Stimulated activated CD4-positive, alpha-beta T cell treated with anti-CD3 and anti-CD28 coated beads, Interleukin-2, amount 100 ng/mL, for 24 hours (primary cell): Measurements from ENCODE around the gene OAT.
A peak's percentile ranks its signal among the peaks of the same experiment; 100 is the strongest.

Experiments
- DNase-seq, 2 donors: peaks; one replicate each; pipeline ENCODE4 v3.0.0-alpha.2; 2020

OAT gene

DNA sequence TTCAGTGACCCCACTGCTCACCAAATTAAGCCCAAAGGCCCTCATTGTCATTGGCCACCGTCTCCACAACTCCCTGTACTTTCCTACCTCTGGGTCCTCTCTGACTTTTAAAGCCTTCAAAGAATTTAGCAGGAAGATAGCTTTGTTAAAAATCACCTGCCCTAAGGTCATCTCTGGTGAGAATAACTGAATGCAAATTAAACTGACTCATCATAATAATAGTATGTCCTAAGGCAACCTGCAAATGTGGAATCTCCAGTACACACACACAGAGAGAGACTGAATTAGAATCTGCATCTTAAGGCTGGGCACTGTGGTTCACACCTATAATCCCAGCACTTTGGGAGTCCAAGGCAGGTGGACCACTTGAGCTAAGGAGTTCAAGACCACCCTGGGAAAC is 24.1 kb downstream of the OAT start:
- no peak for DNase-seq

DNA sequence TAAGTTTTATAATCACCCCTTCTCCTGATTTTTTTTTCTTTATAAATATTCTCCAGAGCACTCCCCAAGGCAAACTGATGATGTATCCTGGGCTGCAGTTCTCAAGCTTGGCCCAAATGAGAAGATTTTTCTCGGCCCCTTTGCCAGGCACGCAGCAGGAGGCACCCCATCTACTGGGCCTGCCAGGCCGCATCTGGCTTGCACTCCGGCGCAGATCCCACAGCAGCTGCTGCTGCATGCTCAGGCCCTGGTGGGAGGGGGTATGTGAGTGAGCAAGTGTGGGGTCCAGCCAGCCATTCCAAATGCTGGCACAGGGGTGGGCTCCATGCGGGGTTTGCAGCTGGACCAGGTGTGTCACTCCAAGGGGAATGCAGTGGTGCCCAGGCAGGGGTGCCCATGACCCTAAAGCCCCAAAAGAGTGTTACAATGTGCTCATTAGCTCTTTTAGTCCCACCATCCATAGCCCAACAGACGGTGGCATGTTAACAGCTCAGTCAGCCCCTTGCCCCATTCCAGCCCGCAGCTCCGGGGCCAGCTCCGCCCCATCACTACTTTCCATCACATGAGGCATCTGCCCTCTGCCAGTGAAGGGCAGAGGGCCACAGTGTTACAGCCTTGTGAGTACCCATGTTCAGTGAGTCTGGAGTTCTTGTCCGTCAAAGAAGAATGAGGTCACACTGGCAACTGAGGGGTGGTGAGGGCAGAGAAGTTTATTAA is 25.9 kb downstream of the OAT start:
- no peak for DNase-seq

DNA sequence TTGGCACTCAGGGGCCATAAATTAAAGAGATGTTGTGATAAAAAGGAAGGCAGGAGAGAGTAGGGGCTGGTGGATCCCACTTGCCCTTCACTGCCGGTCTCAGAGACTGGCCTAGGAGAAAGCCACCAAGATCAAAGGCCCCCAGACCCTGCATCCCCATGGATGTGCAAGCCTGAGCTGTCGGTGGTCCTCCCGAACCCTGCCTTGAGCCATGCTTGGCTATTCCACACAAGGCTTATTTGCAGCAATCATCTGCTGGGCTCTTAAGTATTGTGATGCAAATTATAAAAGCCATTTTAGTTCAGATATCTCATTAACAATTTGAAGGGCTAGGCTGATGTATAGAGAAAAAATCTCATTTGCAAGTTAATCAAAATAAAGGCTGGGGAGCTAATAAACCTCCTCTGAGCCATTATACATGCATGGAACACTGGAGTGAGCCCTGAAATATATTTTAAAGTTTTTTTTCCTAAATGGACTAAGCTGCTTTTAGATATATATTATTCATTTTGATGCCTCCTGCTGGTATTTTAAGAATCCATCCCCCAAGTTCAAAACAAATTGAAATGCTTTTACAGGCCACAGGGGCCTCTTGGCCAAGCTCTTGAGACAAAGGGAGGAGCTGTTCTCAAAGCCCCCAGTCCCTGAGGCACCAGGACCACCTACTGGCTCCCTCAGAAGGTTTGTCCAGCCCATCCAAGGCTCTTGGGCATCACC is 28.1 kb downstream of the OAT start:
- no peak for DNase-seq

DNA sequence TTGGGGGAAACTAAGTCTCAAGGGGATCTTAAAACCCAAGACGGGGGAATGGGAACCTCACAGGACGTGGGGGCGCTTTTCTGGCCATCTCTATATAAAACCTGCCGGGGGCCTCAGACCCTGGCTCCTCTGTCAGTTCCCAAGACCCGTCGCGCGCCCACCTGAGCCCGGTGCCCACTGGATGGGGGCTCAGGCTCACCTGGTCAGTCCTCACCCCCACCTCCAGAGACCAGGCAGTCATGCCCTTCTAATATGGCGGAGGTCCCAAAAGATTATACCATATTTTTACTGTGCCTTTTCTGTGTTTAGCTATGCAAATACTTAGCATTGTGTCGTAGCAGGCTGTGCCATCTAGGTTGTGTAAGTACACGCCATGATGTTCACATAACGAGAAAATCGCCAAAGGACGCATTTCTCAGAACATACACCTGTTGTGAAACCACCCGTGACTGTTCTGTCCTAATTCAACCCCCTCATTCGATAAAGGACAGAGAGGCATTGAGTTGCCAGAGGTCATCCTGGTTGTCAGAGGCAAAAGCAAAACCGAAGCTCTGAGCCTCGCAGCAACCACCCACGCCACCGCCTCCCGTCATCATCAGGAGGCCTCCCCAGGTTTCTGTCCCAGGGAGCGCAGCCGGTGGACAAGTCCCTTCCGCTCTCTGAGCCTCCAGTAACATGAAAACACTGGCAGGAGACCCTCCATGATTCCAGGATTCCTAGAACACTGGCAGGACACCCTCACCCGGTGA is 28.9 kb downstream of the OAT start:
- no peak for DNase-seq

DNA sequence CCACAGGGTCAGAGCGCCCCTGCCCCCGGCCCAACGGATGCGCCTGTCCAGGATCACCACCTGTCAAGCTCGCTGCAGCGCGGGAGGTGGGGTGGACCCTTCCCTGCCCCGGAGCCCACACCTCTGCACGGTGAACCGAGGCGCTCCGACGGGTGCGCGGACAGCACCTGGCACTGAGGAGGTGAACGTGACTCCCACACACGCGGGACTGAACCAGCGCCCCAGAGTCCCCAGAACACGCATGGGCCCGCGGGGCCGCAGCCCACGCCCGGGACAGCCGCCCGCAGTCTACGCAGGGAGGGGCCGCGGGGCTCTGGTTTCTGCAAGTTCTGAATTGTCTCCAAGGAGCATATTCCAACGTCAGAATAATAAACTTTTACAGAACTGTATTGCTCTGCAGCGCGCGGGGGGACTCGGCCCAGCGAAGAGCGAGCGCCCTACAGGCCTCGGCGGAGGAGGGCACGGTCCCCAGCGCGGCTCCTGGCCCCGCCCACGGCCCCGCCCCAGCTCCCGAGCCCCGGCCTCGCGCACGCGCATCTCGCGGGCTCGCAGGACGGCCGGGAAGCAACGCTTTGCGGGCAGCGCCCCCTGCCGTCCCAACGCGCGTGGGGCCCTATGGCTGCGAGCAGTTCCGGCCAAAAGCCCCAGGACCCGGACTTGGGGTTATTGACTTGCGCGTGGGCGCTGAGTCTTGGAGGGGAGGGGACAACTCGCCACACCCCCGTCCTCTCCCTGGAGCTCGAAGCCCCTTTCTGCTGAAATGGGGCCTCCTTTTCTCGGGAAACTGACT is 29.7 kb downstream of the OAT start:
- DNase-seq = peak; percentile 95 to 96

DNA sequence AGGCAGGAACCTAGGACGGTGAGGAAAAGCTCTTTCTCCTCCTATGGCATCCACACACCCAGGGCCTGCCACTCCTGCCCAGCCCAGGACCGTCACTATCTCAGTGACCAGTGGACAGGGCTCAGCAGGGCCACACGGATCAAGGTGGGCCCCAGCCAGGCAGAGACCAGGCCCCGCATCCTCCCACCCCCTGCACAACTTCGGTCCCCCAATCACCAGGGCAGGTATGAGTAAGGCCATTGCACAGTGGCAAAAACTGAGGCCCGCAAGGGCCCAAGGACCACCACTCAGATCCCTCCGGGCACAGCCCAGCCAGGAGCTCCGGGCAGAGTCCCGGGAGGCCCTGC is 30.3 kb downstream of the OAT start:
- DNase-seq = no peak

DNA sequence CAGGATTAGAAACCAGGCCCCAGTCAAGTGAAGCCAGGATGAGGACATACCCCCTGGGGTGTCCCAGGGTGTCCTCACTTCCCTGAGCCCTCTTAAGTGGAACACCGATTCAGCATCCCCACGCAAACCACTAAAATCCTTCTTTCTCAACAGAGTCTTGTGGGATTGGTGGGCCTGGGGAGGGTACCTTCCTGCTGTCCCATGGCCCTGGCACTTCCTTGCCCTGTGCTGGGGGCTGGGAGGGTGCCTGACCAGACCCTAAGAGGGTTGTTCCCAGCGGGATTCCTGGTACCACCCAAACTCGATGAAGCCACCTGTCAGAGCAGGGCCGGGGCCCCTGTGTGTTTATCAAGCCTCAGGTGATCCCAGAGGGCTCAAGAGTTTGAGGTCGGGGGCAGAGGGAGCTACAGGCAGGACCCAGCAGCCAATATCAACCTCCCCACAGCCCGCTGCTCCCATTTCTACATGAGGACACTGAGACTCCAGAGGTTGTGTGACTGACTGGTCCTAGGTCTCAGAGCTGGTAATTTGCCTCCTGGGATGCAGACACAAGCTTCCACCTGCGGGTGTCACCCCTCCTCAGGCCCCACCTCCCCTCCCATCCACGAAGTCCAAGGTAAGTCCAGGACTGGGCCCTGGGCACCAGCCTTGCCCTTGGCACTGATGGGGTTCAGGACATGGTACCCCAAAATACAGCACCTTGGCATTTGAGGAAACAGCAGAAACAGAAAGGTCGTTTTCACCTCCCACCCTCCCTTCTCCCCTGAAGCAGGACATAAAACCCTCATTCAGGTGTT is 31.4 kb downstream of the OAT start:
- DNase-seq = no peak

DNA sequence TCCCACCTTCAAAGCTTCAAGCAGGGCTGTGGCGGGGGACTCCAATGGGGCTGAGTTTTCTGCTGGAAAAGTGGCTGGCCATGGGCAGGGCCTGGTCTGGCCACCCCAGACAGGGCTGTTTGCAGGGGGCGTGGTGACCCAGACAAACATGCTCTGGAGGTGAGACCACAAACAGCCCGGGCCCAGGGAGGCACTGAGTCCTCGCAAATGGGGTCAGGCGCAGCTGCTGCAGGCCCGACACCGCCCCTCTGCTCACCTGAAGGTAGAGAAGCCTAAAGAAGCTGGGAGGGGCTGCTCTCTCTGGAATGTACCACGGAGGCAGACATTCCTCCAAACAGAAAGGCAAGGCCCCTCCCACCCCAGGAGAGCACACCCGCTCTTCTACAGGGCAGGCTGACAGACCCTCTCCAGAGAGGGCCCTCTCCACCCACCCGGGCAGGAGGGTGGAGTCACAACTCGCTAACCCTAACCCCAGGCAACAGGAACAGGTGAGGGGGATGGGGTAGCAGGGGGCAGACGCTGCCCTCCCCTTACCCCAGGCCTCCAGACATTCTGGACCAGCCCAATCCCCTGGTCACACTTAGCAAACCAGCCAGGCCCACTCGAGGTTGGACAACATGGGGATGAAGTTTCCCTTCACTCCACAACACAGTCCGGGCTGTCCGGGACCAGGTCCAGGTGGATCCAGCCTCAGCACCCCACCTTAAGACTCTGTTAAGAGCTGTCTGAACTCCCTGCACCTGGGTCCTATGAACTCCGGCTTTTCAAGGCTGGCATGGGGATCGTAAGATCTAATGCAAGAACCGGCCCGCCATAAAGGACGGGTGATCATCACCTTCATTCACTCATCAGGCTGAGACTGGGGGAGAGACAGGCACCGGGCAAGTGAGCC is 32.3 kb downstream of the OAT start:
- DNase-seq = no peak

DNA sequence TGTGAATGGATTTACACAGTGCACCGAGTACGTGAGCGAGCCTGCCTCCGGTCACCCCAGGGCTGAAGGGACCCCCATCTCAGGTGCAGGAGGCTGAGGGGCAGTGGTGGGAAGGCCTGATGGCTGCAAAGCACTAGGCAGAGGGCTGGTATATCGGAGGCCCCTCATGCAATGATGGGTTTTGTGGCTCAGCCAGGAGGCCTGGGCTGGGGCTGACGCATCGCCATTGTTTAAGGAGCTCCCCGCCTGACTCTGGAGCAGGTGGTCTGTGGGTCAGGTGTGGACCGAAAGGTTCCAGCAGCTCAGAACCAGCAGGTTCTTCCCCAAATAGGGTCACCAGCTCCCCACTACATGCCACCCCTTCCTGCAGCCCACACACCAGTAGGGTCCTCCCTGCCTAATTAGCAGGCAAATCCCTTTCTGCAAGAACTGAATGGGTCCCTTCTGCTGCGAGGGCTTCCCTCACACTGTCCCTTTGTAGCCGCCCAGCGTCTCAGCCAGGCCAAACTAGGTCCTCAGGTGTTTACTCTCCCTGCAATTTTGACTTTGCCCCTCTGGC is 33.0 kb downstream of the OAT start:
- DNase-seq = no peak

DNA sequence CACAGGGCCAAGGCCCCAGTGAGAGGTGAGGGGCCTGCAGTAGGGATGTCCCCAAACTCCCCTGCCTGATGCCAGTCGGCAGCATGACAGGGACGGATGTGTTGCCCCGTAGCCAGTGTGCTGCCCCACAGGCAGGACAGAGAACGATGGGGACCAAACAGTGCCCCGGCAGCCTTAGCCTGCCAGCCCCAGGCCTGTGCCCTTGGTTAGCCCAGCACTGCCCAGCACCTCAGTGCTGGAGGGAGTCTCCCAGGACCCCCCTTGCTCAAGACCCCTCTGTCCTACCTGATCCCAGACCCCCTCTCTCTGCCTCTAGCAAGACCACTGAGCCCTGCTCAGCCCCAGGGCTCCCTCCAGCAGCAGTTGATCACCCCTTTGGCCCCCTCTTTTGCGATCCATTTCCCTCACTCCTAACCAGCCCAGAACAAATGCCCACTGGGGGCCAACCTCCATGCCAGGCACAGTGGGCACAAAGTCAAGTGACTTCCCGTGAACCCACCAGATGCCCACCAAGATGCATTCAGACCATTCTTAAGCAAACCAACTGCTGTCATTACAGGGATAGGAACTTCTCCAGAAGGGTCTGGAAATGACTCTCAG is 34.0 kb downstream of the OAT start:
- no peak for DNase-seq

DNA sequence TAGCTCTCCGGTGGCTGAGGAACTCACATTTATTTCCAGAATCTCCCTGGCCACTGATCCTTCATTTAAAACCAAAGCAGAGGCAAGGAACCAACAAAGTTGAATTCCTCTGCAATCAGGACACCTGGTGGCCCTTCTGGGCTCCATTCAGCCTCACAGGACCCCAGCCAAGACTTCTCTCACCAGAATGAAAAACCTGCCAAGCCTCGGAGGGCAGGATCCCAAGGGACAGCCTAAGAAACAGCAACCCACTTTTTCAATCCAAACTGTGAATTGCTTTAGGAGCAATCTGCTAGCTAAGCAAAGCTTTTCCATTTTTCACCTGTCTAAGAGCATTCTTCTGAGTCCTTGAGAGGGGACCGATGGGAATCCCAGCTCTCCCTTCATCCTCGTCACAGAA is 34.6 kb downstream of the OAT start:
- DNase-seq = no peak

DNA sequence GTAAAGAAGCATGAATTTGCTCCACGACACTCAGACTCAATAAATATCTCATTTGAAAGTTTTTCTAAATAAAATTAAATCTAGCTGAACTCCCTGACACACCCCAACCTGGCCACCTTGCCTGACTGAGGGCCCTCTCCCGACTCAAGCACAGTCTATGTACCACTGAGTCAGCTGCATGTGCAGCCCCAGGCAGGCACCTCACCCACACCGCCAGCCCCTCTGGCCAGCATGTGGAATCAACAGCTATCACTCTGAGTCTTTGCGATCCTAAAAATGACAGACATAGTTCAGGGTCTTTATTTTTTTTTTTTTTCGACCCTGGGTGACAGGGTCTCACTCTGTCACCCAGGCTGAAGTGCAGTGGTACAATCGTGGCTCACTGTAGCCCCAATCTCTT is 35.2 kb downstream of the OAT start:
- no peak for DNase-seq

DNA sequence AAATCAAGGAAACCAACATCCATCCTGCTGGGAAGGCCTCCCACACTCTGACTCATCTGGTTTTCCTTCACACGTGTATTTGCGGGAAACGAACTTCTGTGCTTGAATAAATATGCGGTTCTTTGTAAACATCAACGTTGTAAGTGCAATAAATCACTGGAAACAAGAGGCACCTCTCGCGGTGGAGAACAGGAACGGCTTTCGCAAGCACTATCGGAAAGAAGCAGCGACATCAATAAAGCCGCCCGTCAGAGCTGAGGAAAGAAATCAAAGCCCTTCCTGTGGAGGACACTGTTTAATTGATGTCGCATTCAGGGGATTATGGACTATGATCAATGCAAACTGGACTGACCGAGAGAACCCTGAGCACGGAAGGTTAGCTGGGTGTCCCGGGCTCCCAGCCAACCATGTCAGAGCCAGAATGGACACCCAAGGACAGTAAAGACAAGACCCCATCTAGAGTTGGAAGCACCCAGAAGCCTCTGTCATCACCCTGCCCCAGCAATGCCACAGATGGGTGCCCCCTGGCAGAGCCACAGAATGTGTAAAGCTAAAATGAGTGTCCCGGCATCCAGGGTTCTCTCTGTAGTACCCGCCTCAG is 37.6 kb downstream of the OAT start:
- no peak for DNase-seq

DNA sequence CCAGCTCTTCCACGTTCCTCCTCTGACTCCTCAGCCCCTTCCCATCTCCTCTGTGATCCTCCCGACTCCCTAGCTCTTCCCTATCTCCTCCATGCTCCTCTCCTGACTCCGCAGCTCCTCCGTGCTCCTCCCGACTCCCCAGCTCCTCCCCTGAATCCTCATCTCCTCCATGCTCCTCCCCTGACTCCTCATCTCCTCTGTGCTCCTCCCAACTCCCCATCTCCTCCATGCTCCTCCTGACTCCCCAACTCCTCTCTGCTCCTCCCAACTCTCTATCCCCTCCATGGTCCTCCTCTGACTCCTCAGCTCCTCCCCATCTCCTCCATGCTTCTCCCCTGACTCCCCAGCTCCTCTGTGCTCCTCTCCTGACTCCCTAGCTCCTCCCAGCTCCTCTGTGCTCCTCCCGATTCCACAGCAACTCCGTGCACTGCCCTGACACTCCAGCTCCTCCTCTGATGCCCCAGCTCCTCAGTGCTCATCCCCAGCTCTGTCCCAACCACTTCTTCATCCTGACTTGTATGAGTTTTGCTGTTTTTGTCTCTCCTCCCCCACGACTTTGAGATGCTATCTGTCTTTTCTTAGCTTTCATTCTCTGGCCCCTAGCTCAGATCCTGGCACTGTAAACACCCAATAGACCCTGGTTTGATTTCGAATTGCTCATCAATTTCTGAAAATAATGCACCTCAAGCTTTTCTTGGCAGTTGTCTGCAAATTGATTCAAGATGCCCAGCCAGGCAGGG is 38.3 kb downstream of the OAT start:
- no peak for DNase-seq

DNA sequence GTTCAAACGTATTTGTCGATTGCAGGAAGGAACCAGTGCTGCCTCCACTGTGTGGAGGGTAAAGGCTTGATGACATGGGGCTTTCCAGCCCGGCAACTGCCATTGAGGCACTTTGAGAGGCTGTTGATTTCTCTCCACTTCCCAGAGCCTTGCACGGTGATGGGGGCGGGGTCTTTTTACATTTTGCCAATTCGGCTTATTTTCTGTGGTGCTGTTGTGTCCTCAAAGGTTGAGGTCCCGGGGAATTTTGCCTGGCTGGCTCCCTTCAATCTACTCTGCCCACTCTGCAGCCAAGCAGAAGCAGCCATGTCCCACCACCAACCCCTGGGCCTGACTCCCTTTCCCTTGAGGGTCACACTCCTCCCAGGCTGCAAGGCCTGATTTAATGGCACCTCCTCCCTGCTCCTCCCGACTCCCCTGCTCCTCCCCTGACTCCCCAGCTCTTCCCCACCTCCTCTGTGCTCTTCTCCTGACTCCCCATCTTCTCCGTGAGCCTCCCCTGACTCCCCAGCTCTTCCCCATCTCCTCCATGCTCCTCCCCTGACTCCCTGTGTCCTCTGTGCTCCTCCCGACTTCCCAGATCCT is 39.0 kb downstream of the OAT start:
- DNase-seq = no peak

DNA sequence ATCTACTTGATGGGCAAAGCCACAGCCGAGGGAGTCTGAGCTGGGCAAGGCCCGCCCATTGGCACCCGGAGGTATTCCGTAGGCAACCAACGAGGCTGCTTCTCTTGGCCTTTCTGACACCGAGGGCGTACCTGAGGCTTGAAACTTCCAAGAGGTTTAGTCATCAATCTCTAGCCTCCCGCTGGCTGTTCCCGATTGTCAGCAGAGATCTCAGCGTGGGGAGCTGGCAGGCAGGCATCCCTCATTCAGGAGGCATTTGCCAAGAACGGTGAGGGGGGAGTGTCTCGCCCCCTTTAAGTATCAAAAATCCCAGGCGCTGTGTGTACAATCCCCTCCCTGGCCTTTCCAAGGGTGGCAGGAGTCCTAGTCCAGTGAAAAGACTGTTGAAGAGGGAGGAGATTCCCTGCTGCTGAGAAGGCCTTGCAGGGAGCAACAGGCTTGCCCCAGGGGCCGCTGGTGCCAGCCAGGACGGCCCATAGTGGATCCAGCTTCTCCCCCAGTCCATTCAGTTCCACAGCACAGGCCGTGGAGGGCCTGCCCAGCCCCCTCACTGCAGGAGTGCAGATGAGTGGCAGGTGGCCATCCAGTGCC is 39.7 kb downstream of the OAT start:
- DNase-seq = no peak

DNA sequence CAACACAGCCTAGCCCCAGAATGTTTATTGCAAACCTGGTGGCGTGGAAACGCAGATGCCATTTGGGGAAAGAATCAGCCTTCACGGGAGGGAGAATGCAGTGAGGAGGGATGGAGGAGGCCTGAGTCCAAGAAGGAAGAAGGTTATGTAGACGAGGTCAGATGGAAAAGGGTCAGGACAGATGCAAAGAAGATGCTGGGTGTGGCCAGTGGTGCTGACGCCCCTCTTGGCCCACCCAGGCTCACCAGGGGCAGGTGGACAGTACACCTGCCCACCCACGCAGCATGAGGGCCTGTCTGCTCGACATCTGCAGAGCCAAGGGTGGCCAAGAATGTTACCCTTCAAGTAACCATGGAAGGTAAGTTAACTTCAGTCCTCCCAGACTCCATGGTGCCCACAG is 40.5 kb downstream of the OAT start:
- DNase-seq = no peak

DNA sequence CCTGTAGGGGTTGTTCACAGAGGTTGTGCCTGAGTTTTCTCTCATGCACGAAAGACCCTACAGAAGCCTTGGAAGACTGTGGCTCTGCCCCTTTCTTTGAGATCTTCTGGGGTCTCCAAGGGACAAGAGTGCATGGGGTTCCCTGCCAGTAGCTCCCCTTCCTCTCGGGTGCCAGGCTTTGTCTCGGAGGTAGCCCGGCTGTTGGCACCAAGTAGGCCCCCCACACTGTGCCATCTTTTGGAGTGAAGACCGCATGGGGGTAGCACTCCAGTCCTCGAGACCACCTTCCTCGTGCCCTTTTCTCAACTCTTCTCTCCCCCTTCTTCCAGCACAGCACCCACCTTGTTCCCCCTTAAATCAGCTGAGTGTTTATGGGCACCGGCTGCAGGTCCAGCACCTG is 41.6 kb downstream of the OAT start:
- DNase-seq = no peak

DNA sequence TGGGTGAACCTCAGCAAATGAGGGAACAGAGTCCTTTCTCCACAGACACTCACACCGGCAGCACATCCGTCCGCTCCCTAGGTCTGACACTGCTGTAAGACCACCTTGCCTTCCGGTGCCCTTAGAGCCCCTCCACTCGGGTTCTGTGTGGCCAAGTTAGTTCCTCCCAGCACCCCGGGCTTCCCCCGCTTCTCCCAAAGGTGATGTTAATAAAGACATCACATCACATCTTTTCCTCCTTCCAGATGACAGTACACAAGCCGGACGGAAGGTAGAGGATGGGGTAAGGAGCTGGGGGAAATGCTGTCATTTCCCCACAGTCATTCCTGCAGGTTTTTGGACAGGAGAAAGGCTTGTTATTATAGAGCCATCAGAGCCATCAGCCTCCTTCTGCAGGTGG is 42.3 kb downstream of the OAT start:
- DNase-seq = no peak
